Spleen (tissue), 11 donors: ENCODE measurements around the gene SPG11. TPM values are rescaled to one million over a fixed set of nuclear protein-coding genes. Genes with fewer than 3 reads are reported as not detected.

Experiments
- DNase-seq: peaks from one replicate; pipeline ENCODE4 v3.0.0-alpha.2; 2020
- H3K27ac ChIP-seq, 8 donors: fragments of 200-600 bp; sonication (generic) in 7 of 8; 1 replicate in 4 of 8; 2 replicates in 4 of 8; pipeline versions ENCODE4 v1.5.0 to v1.8.0; 2016 to 2021; ENCODE audit warnings: inconsistent platforms in 4 of 8, mild to moderate bottlenecking in 4 of 8, moderate library complexity in 1 of 8
- H3K27me3 ChIP-seq, 7 donors: fragments of 200-600 bp; sonication (generic) in 6 of 7; replicated peaks in 1 of 7; 1 replicate in 4 of 7; 2 replicates in 3 of 7; pipeline versions ENCODE4 v1.5.0 to v1.8.0; 2016 to 2021; ENCODE audit warnings: inconsistent platforms in 3 of 7, mild to moderate bottlenecking in 1 of 7
- H3K36me3 ChIP-seq, 6 donors: fragments of 200-600 bp; sonication (generic) in 5 of 6; 1 replicate in 4 of 6; 2 replicates in 2 of 6; pipeline versions ENCODE4 v1.5.0 to v1.8.0; 2016 to 2021; ENCODE audit warnings: inconsistent platforms in 2 of 6
- H3K4me1 ChIP-seq, 6 donors: fragments of 200-600 bp; sonication (generic) in 5 of 6; 1 replicate in 3 of 6; 2 replicates in 3 of 6; pipeline versions ENCODE4 v1.5.0 to v1.8.0; 2016 to 2021; ENCODE audit warnings: inconsistent platforms in 3 of 6
- H3K4me3 ChIP-seq, 8 donors: fragments of 200-600 bp; sonication (generic) in 7 of 8; 1 replicate in 4 of 8; 2 replicates in 4 of 8; pipeline versions ENCODE4 v1.5.0 to v1.8.0; 2016 to 2021; ENCODE audit warnings: inconsistent platforms in 4 of 8, mild to moderate bottlenecking in 4 of 8, moderate library complexity in 2 of 8
- H3K9me3 ChIP-seq, 8 donors: fragments of 200-600 bp; sonication (generic) in 7 of 8; 1 replicate in 4 of 8; 2 replicates in 4 of 8; pipeline versions ENCODE4 v1.5.0 to v1.8.0; 2016 to 2021; ENCODE audit warnings: inconsistent platforms in 4 of 8
- POLR2A ChIP-seq, 3 donors: fragments of 450-650 bp; IDR thresholded peaks; one replicate each; pipeline ENCODE4 v1.5.1; 2017; ENCODE audit warnings: antibody characterized with exemption in 3 of 3, mild to moderate bottlenecking in 1 of 3
- POLR2AphosphoS5 ChIP-seq, 3 donors: sonication (generic); formaldehyde crosslinking; IDR thresholded peaks; one replicate each; pipeline ENCODE4 v1.5.1; 2017; ENCODE audit warnings: antibody characterized with exemption in 3 of 3
- whole genome bisulfite sequencing, 5 donors: extraction: QIAGEN DNeasy Blood & Tissue Kit in 3 of 5; methylation state at CpG; one replicate each; pipeline versions ENCODE4 v1.1.5 to v1.1.7; 2013 to 2018; 5-methylcytosine and 5-hydroxymethylcytosine counted together
- intact Hi-C: fragments of 100-400 bp; cut with DNase I; formaldehyde crosslinking; loops from one replicate; pipeline ENCODE4 v1.15.0; 2023; ENCODE audit warnings: low total_unique reads
- polyA plus RNA-seq, 3 donors: library from polyadenylated mRNA; stranded (reverse); fragments of 200-250 nt; gene quantifications; one replicate each; pipeline ENCODE4 v1.2.1, GENCODE V29; 2013
- total RNA-seq, 7 donors: library from RNA; depleted of rRNA in 3 of 7; stranded (reverse); fragments of >200 nt in 3 of 7; fragmentation: NEBNext Ultra II Directional in 4 of 7; extraction: Animal tissue kit (Norgen Biotek cat#: 25700) in 4 of 7; gene quantifications; one replicate each; pipeline versions ENCODE4 v1.1.0 to v1.2.1, GENCODE V29; 2016 to 2021
- TF ChIP-seq, protein P1 (sequence below), 11 experiments: fragments of 200-600 bp in 7 of 11; fragments of 450-650 bp in 4 of 11; sonication (generic) in 4 of 11; IDR thresholded peaks in 8 of 11; conservative IDR thresholded peaks in 3 of 11; 1 replicate in 7 of 11; 2 replicates in 4 of 11; pipeline versions ENCODE4 v1.4.0 to v1.8.0; 2016 to 2021; ENCODE audit warnings: antibody characterized with exemption in 11 of 11, inconsistent platforms in 4 of 11, mild to moderate bottlenecking in 1 of 11
- donor health status: healthy with polysubstance abuse.
- donor health status: DM: no; HTN: no; CAD: no; lungs with moderate emphysema.
- donor health status: DM: no; HTN: no; CAD: no.
- donor health status: Bipolar disorder and iron deficiency.
- donor health status: healthy.
- donor health status: DM: no; HTN: no; CAD: no.
- donor health status: DM: yes; HTN: yes; CAD: no.

Gene SPG11
- total and polyA plus RNA-seq, 10 donors = 37.4 to 218 (median 143) TPM

DNA sequence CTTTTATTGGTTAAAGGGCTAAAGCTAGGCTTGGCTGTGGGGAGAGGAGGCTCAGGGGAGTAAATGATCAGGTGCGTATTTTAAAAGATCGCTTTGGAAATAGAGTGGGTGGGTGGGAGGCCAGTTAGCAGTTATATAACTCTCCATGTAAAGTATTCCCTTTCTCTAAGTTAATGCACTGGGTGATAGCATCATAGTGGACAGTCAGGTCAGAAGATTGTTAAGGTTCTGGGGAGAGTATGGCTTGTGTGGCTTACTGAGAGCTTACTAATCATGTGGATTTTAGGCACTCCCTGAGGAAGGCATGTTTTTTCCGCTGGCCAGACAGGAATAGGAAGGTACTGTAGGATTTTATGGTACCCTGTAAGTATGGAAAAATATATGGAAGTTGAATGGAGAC, 132.8 kb downstream of the SPG11 start:
- WGBS, 5 donors = 95 to 99% (median 97%) methylated on average over 3 of the region's 3 CpGs
- Histone ChIP-seq H3K9me3 (no peaks in the 10 kb centered on the region), H3K36me3 (peaks cover 0 to 43% (median 7%) of the 10 kb centered on the region in 6 donors), H3K27ac (no peak overlapping the region), H3K27me3 (no peaks in the 10 kb centered on the region), H3K4me3 (no peak overlapping the region), H3K4me1 (peaks cover 4 to 17% (median 7%) of the 10 kb centered on the region in 6 donors)
- intact Hi-C loops = no loop called here
- no peak for DNase-seq
- TF ChIP-seq, protein P1, sequence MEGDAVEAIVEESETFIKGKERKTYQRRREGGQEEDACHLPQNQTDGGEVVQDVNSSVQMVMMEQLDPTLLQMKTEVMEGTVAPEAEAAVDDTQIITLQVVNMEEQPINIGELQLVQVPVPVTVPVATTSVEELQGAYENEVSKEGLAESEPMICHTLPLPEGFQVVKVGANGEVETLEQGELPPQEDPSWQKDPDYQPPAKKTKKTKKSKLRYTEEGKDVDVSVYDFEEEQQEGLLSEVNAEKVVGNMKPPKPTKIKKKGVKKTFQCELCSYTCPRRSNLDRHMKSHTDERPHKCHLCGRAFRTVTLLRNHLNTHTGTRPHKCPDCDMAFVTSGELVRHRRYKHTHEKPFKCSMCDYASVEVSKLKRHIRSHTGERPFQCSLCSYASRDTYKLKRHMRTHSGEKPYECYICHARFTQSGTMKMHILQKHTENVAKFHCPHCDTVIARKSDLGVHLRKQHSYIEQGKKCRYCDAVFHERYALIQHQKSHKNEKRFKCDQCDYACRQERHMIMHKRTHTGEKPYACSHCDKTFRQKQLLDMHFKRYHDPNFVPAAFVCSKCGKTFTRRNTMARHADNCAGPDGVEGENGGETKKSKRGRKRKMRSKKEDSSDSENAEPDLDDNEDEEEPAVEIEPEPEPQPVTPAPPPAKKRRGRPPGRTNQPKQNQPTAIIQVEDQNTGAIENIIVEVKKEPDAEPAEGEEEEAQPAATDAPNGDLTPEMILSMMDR (IDR thresholded peaks at IDR 0.05 in 8 of 11, conservative IDR thresholded peaks at IDR 0.05 in 3 of 11) = no peak
- TF ChIP-seq POLR2AphosphoS5 (IDR thresholded peaks at IDR 0.05) (no peak), POLR2A (IDR thresholded peaks at IDR 0.05) (no peak)

DNA sequence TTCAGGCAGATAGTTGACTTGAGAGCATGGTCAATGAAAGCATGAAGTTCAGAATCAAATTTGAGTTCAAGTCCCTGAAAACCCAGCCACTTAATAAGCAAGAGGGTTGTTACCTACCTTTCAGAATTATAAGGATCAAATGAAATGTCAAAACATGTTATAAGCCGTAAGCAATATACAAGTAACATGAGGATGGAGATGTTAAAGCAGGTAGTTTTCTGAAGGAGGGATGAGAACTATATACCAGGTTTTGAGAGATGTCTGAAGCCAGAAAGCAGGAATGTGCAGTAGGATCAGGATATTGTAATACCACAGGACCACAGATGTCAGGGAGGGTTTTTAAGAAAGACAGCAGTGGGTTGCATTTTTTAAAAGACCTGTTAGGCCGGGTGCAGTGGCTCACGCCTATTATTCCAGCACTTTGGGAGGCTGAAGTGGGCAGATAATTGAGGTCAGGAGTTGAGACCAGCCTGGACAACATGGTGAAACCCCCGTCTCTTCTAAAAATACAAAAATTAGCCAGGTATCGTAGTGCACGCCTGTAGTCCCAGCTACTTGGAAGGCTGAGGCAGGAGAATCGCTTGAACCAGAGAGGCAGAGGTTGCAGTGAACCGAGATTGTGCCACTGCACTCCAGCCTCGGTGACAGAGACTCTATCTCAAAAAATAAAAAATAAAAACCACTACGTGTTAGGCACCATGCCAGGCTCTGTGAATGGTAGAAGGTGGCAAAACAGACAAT, 133.4 kb downstream of the SPG11 start:
- H3K27ac ChIP-seq = no peak overlapping the region
- peak; percentile 16 for DNase-seq
- no peaks in the 10 kb centered on the region for H3K27me3 ChIP-seq
- H3K36me3 ChIP-seq = peaks cover 0 to 49% (median 10%) of the 10 kb centered on the region in 6 donors
- no peak overlapping the region for H3K4me3 ChIP-seq
- H3K9me3 ChIP-seq = no peaks in the 10 kb centered on the region
- intact Hi-C loops = no loop called here
- peaks cover 0 to 11% (median 1%) of the 10 kb centered on the region in 6 donors for H3K4me1 ChIP-seq
- WGBS, 5 donors = 84 to 93% (median 85%) methylated on average over 10 of the region's 10 CpGs
- TF ChIP-seq POLR2A (IDR thresholded peaks at IDR 0.05) (no peak), POLR2AphosphoS5 (IDR thresholded peaks at IDR 0.05) (peak in 2 of 3 donors; percentile 8 to 19)

DNA sequence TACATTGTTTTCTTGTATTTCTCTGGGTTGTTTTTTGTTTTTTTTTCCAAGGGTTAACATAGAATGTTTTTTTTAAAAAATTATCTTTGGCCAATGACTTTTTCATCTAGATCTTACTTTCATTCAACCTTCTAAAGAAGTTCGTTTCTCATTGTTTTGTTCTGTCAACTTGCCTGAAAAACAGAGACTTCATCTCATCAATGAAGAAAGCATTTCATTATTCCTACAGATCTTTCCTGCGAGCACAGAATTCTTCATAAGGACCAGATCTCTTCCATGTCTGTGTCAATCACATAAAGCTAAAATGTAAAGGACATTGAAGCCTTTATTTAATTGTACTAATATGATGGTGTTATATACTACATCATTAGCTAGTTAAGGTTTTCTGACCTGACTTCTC, 136.2 kb downstream of the SPG11 start:
- 84 to 94% (median 94%) methylated on average over 2 of the region's 2 CpGs for WGBS, 5 donors
- H3K4me1 ChIP-seq = no peaks in the 10 kb centered on the region
- intact Hi-C loops = no loop called here
- peaks cover 0 to 57% (median 35%) of the 10 kb centered on the region in 6 donors for H3K36me3 ChIP-seq
- H3K9me3 ChIP-seq = no peaks in the 10 kb centered on the region
- no peak overlapping the region for H3K27ac ChIP-seq
- no peak for DNase-seq
- no peak for TF ChIP-seq POLR2AphosphoS5 (IDR thresholded peaks at IDR 0.05)
- TF ChIP-seq POLR2A (IDR thresholded peaks at IDR 0.05) = no peak
- TF ChIP-seq, protein P1 (IDR thresholded peaks at IDR 0.05 in 8 of 11, conservative IDR thresholded peaks at IDR 0.05 in 3 of 11) = no peak
- H3K27me3 ChIP-seq = no peaks in the 10 kb centered on the region
- H3K4me3 ChIP-seq = no peak overlapping the region

DNA sequence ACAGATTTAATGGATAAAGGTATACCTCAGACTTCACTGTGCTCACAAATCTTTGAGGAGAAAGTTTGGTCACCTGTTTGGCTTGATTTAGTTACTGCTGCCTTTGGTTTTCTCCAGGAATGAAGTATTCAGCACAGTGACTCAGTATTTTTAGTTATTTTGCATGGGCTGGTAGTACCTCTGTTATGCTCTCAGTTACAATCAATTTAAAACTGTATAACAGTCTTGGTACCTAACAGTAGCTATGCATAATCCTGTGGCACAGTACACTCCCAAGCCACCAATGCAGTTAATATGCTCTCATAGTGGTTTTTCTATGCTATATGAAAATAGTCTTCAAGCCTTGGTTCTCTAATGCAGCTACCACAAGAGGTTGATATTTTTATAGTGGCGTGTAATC, 138.4 kb downstream of the SPG11 start:
- no peaks in the 10 kb centered on the region for H3K9me3 ChIP-seq
- H3K4me1 ChIP-seq = no peaks in the 10 kb centered on the region
- no peak overlapping the region for H3K4me3 ChIP-seq
- intact Hi-C loops = no loop called here
- H3K27ac ChIP-seq = no peak overlapping the region
- no peaks in the 10 kb centered on the region for H3K27me3 ChIP-seq
- no peak for TF ChIP-seq POLR2A (IDR thresholded peaks at IDR 0.05)
- TF ChIP-seq, protein P1 (IDR thresholded peaks at IDR 0.05 in 8 of 11, conservative IDR thresholded peaks at IDR 0.05 in 3 of 11) = no peak
- TF ChIP-seq POLR2AphosphoS5 (IDR thresholded peaks at IDR 0.05) = no peak
- no peak for DNase-seq
- WGBS, 5 donors = 96 to 100% (median 100%) methylated on average over 1 of the region's 1 CpG
- H3K36me3 ChIP-seq = peaks cover 0 to 77% (median 39%) of the 10 kb centered on the region in 6 donors
